PC-3 (cell line): Measurements from ENCODE around the gene SPSB1. TPM values are rescaled to one million over a fixed set of nuclear protein-coding genes. Genes with fewer than 3 reads are reported as not detected.

Source experiments
- ATAC-seq: fragments of 200-7000 bp; cut with Tn5 transposase; 2 replicates; pipeline ENCODE4 v1.9.1; 2020; ENCODE audit warnings: mild to moderate bottlenecking, moderate library complexity
- BruUV-seq: library from RNA; stranded (reverse); fragments of 400-500 nt; replicated peaks from 2 replicates; lab custom pipeline; 2021; lab: Mats Ljungman, UMichigan
- CTCF ChIA-PET: fragments of 300-600 bp; sonication (Branson Sonifier 250); formaldehyde crosslinking; loops from one replicate; lab custom pipeline; 2022; ENCODE audit warnings: antibody characterized with exemption; lab: Charles Lee
- POLR2A ChIA-PET: fragments of 300-600 bp; sonication (Branson Sonifier 250); formaldehyde crosslinking; loops from one replicate; lab custom pipeline; 2022; ENCODE audit warnings: antibody characterized with exemption; ENCODE audit not compliant: unreplicated experiment; lab: Charles Lee
- DNase-seq: peaks from one replicate; pipeline ENCODE4 v3.0.0-alpha.2; 2015
- H2AFZ ChIP-seq: fragments of 300-600 bp; sonication (generic); 2 replicates; pipeline ENCODE4 v1.6.0; 2016; ENCODE audit warnings: antibody characterized with exemption, low read length
- H3F3A ChIP-seq: fragments of 300-600 bp; sonication (generic); one replicate; pipeline ENCODE4 v1.6.0; 2017; ENCODE audit warnings: antibody characterized with exemption, low read length, control low read depth, mild to moderate bottlenecking; ENCODE audit not compliant: unreplicated experiment
- H3K27ac ChIP-seq: fragments of 300-600 bp; sonication (generic); 2 replicates; pipeline ENCODE4 v1.5.1; 2016; ENCODE audit warnings: mild to moderate bottlenecking, low read length
- H3K27me3 ChIP-seq: fragments of 300-600 bp; sonication (generic); 2 replicates; pipeline ENCODE4 v1.6.1; 2016; ENCODE audit warnings: low read length, mixed read lengths
- H3K36me3 ChIP-seq: fragments of 300-600 bp; sonication (generic); 2 replicates; pipeline ENCODE4 v1.6.1; 2016; ENCODE audit warnings: low read depth, mixed run types, low read length, mixed read lengths
- H3K4me1 ChIP-seq: fragments of 300-600 bp; sonication (generic); 2 replicates; pipeline ENCODE4 v1.5.1; 2016; ENCODE audit warnings: low read length; ENCODE audit not compliant: insufficient read depth
- H3K4me2 ChIP-seq: fragments of 300-600 bp; sonication (generic); 2 replicates; pipeline ENCODE4 v1.6.0; 2016; ENCODE audit warnings: low read length
- H3K4me3 ChIP-seq: fragments of 300-600 bp; sonication (generic); 2 replicates; pipeline ENCODE4 v1.5.1; 2016; ENCODE audit warnings: mild to moderate bottlenecking, low read length, mixed read lengths
- H3K79me2 ChIP-seq: fragments of 300-600 bp; sonication (generic); 2 replicates; pipeline ENCODE4 v1.6.1; 2017; ENCODE audit warnings: low read length, mixed read lengths
- H3K9ac ChIP-seq: fragments of 300-600 bp; sonication (generic); 2 replicates; pipeline ENCODE4 v1.6.0; 2016; ENCODE audit warnings: mild to moderate bottlenecking, low read length
- H3K9me2 ChIP-seq: fragments of 300-600 bp; sonication (generic); replicated peaks from 2 replicates; pipeline ENCODE4 v1.6.1; 2016; ENCODE audit warnings: mixed run types, low read length, mixed read lengths
- H3K9me3 ChIP-seq: fragments of 300-600 bp; sonication (generic); 2 replicates; pipeline ENCODE4 v1.6.1; 2016; ENCODE audit warnings: low read length, mixed read lengths
- H4K20me1 ChIP-seq: fragments of 300-600 bp; sonication (generic); 2 replicates; pipeline ENCODE4 v1.6.1; 2016; ENCODE audit warnings: low read length, mixed read lengths
- CTCF ChIP-seq: fragments of 300-600 bp; sonication (generic); conservative IDR thresholded peaks from 2 replicates; pipeline ENCODE4 v1.5.1; 2017; ENCODE audit warnings: antibody characterized with exemption, low read depth, mild to moderate bottlenecking, low read length
- EZH2 ChIP-seq: fragments of 300-600 bp; sonication (generic); IDR thresholded peaks from one replicate; pipeline ENCODE4 v1.6.1; 2017; ENCODE audit warnings: antibody characterized with exemption, mild to moderate bottlenecking, low read length; ENCODE audit not compliant: unreplicated experiment
- EZH2phosphoT487 ChIP-seq: fragments of 300-600 bp; sonication (generic); IDR thresholded peaks from 2 replicates; pipeline ENCODE4 v1.6.1; 2018; ENCODE audit warnings: mild to moderate bottlenecking, antibody characterized with exemption, low read length, borderline replicate concordance
- intact Hi-C: fragments of 100-400 bp; cut with micrococcal nuclease; formaldehyde crosslinking; loops from 2 replicates; pipeline ENCODE4 v1.9.0; 2023
- total RNA-seq: library from RNA; depleted of rRNA; stranded (reverse); fragments of >200 nt; gene quantifications from 2 replicates; pipeline ENCODE4 v1.2.3, GENCODE V29; 2014

SPSB1 gene
- total RNA-seq, 1 experiment from 2014 or later, result 18.1 TPM

DNA sequence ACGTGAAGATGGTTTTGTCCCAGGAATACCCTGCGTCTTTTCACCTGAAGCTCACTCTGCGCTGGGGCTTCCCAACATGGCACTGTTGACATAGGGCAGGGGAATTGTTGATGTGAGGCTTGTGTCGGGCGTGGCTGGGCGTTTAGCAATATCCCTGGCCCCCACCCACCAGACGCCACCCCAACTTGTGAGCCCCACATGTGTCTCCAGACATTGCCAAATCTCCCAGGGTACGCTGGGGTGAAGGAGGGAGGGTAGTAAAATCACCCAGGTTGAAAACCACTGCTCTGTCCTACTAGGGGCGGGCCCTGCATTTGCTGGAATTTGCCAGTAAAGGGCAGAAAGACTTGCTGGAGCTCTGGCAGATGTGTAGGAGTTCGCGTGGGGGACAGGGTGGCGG is 36.0 kb downstream of the SPSB1 start:
- TF ChIP-seq EZH2phosphoT487 (no peak), EZH2 (no peak), CTCF (no peak)
- peaks cover 11% of the 10 kb centered on the region; the same call in 1 of the 2 replicates for H4K20me1 ChIP-seq
- no peak overlapping the region for H3K9ac ChIP-seq
- DNase-seq (no peak), ATAC-seq (no peak)
- ChIA-PET CTCF (no interaction called here), POLR2A (no interaction called here)
- no peaks in the 10 kb centered on the region for H3K36me3 ChIP-seq
- H3F3A ChIP-seq, result no peaks in the 10 kb centered on the region
- H3K4me1 ChIP-seq, result no peaks in the 10 kb centered on the region
- no peaks in the 10 kb centered on the region for H3K9me3 ChIP-seq
- H3K27ac ChIP-seq, result no peak overlapping the region
- H3K79me2 ChIP-seq, result peaks cover 86% of the 10 kb centered on the region
- no peak overlapping the region for H2AFZ ChIP-seq
- no peak overlapping the region for H3K4me2 ChIP-seq
- no peak overlapping the region for H3K4me3 ChIP-seq
- BruUV-seq, result no TSS peak
- no peaks in the 10 kb centered on the region for H3K9me2 ChIP-seq
- no peaks in the 10 kb centered on the region for H3K27me3 ChIP-seq
- intact Hi-C loops, result no loop called here

GRCh38 chr1:9331016-9331415 is 38.3 kb downstream of the SPSB1 start:
- no peak overlapping the region for H3K4me2 ChIP-seq
- H3K4me1 ChIP-seq, result no peaks in the 10 kb centered on the region

More at GRCh38 chr1:9331016-9331415, 38.3 kb downstream of the SPSB1 start:
- no peak for TF ChIP-seq EZH2phosphoT487
- no peak for TF ChIP-seq CTCF
- TF ChIP-seq EZH2, result no peak
- Histone ChIP-seq H3F3A (no peaks in the 10 kb centered on the region), H4K20me1 (no peaks in the 10 kb centered on the region; the same call in 1 of the 2 replicates), H3K9me2 (no peaks in the 10 kb centered on the region), H3K27ac (no peak overlapping the region), H3K4me3 (no peak overlapping the region), H3K36me3 (no peaks in the 10 kb centered on the region), H3K9ac (no peak overlapping the region), H3K9me3 (no peaks in the 10 kb centered on the region), H3K27me3 (no peaks in the 10 kb centered on the region), H2AFZ (no peak overlapping the region), H3K79me2 (peaks cover 81% of the 10 kb centered on the region)
- POLR2A ChIA-PET, result interaction anchor here (0.6 kb wide), 1 partner anchor 64 kb away, joined by 3 read pairs; no protein-coding TSS in a partner anchor
- DNase-seq, result no peak
- no peak for ATAC-seq
- CTCF ChIA-PET, result no interaction called here
- intact Hi-C loops, result no loop called here
- BruUV-seq, result no TSS peak
